GM18858 (cell line): ENCODE data around the gene LEPR.
A peak's percentile ranks its signal among the peaks of the same experiment; 100 is the strongest.
"Not testable (repeated sequence)": the region's sequence is repeated elsewhere in the genome, so short reads cannot be mapped to it uniquely, and the experiment has no call there.

ENCODE experiments used
- ATAC-seq: cut with Tn5 transposase; IDR thresholded peaks from one replicate; pipeline ENCODE4 v1.9.1; 2021; ENCODE audit not compliant: unreplicated experiment

LEPR gene

GRCh38 chr1:65434255-65434654, 13.8 kb downstream of the LEPR start:
- ATAC-seq = no peak

GRCh38 chr1:65434760-65435159, 14.3 kb downstream of the LEPR start:
- no peak for ATAC-seq

GRCh38 chr1:65435987-65436386, 15.5 kb downstream of the LEPR start:
- no peak for ATAC-seq

- no peak for ATAC-seq
Observed at GRCh38 chr1:65437616-65438015, 17.1 kb downstream of the LEPR start.

GRCh38 chr1:65440322-65440900, 19.9 kb downstream of the LEPR start:
- ATAC-seq = no peak

DNA sequence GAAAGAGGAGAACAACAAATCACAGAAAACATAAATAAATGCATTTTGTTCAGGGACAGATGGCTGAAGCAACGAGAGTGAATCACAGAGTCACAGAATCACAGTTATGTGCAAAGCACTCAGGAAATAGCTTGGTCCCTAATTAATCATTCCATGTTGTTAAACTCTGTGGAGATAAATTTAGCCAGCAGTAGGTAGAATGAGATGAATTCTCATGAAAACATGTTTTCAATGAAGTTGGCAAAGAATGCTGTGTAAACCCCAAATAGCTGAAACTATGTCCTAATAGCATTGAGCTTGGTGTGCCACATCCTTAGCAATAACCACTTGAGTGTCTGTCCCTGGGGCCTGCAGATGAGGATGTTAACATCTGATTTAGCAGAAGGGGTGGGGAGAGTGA, 20.4 kb downstream of the LEPR start:
- ATAC-seq = no peak

GRCh38 chr1:65441464-65441863, 21.0 kb downstream of the LEPR start:
- no peak for ATAC-seq

- ATAC-seq = no peak
Observed at GRCh38 chr1:65442442-65442841, 22.0 kb downstream of the LEPR start.

- no peak for ATAC-seq
Observed at GRCh38 chr1:65443647-65444046, 23.2 kb downstream of the LEPR start.

DNA sequence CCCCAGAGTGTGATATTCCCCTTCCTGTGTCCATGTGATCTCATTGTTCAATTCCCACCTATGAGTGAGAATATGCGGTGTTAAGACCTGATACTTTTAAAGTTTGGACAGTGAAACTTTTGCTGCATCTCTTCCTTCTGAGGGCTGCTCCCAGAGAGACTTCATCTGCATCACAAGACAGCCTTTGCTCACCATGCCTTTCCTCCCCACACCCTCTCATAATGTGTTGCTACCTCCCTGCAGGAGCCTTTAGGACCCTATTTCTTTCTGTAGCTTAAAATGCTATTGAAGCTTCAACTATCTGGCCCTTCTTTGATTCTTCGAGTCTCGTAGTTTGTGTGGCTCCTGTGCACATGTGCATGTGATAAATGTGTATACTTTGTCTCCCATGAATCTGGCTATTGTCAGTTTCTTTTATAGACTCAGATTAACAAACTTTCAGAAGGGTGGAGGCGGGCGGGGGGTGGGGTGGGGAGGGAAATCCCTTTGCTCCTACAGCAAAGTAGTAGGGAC, 23.7 kb downstream of the LEPR start:
- no peak for ATAC-seq

- ATAC-seq = no peak
Observed at GRCh38 chr1:65445837-65446236, 25.4 kb downstream of the LEPR start.

DNA sequence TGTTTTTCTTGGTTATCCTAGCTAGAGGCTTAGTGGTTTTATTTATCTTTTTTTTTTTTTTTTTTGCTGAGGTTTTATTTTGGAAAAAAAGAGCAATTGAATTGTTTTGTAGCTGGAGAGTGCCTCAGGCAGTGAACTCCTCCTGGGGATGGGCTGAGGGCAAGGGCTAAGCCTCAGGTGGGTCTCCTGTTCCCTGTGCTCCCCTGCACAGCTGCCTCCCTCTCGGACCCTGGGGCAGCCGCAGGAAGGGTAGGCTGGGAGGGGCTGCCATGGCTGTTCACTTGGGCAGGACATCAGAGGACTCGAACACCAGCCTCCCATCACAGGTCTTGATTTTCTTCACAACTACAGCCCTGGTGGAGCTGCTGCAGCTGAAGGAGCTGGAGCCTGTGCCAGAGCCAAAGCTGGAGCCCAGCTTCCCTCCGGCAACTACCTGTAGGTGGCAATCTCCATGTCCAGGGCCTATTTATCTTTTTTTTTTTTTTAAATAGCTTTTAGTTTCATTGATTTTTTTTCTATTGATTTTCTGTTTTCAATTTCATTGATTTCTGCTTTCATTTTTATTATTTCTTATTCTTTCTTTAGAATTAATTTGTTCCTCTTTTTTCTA, 28.9 kb downstream of the LEPR start:
- ATAC-seq = no peak

DNA sequence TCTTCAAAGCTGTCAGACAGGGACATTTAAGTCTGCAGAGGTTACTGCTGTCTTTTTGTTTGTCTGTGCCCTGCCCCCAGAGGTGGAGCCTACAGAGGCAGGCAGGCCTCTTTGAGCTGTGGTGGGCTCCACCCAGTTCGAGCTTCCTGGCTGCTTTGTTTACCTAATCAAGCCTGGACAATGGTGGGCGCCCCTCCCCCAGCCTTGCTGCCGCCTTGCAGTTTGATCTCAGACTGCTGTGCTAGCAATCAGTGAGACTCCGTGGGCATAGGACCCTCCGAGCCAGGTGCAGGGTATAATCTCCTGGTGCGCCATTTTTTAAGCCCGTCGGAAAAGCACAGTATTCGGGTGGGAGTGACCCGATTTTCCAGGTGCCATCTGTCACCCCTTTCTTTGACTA, 35.2 kb downstream of the LEPR start:
- ATAC-seq = not testable (repeated sequence)

- ATAC-seq = no peak
Observed at GRCh38 chr1:65456481-65456880, 36.0 kb downstream of the LEPR start.

DNA sequence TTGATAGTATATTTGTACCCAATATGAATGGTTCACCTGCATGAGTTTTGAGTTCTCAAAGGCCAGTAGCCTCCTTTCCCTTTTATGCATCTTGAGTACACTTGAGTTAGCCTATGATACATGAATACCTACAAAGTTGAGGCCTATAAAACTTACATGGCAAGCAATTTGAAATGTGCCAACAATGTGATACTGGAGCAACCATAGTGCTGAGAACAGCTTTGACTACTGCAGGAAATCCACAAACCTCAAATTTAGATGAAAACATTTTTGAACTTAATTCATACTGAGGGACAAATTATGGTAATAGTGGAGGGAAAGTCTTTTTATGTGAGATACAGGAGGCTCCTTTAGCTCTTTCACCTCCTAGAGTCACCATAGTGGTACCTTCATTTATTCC, 37.4 kb downstream of the LEPR start:
- no peak for ATAC-seq

- no peak for ATAC-seq
Observed at GRCh38 chr1:65458730-65459396, 38.4 kb downstream of the LEPR start.

GRCh38 chr1:65459397-65459768, 38.9 kb downstream of the LEPR start:
- ATAC-seq = peak; percentile 78

- ATAC-seq = not testable (repeated sequence)
Observed at GRCh38 chr1:65465837-65466236, 45.4 kb downstream of the LEPR start.

DNA sequence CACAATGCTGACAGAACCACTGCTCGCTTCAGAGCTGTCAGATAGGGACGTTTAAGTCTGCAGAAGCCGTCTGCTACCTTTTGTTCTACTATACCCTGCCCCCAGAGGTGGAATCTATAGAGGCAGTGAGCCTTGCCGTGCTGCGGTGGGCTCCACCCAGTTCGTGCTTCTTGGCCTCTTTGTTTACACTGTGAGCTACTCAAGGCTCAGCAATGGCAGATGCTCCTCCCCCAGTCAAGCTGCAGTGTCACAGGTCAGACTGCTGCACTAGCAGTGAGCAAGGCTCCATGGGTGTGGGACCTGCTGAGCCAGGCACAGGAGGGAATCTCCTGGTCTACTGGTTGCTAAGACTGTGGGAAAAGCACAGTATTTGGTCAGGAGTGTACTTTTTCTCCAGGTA, 47.1 kb downstream of the LEPR start:
- no peak for ATAC-seq

GRCh38 chr1:65469126-65469888, 48.8 kb downstream of the LEPR start:
- ATAC-seq = no peak

GRCh38 chr1:65469889-65470340, 49.4 kb downstream of the LEPR start:
- no peak for ATAC-seq
